Measurements from ENCODE around the gene TRIM54.

DNA sequence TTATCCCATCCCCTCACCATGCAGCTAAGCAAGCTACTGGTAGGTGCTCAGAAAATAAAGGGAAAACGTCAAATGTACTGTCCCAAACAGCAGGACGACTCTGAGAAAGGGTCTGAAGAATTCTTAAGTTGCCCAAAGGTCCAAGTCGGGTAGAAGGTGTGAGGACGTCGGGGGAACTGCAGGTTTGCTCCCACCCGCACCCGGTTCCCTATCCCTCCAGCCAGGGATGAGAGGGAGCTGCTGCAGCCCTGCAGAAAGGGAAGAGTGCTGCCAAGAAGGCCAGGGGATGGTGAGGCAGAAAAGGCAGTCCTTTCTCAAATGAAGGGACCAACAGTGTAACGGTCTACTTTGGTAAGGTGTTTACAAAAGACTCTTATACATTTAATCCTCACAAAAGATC lies 32.9 kb downstream of the TRIM54 start:
- TF ChIP-seq POLR2A (IDR thresholded peaks at IDR 0.05): no peak
- TF ChIP-seq, protein P1, sequence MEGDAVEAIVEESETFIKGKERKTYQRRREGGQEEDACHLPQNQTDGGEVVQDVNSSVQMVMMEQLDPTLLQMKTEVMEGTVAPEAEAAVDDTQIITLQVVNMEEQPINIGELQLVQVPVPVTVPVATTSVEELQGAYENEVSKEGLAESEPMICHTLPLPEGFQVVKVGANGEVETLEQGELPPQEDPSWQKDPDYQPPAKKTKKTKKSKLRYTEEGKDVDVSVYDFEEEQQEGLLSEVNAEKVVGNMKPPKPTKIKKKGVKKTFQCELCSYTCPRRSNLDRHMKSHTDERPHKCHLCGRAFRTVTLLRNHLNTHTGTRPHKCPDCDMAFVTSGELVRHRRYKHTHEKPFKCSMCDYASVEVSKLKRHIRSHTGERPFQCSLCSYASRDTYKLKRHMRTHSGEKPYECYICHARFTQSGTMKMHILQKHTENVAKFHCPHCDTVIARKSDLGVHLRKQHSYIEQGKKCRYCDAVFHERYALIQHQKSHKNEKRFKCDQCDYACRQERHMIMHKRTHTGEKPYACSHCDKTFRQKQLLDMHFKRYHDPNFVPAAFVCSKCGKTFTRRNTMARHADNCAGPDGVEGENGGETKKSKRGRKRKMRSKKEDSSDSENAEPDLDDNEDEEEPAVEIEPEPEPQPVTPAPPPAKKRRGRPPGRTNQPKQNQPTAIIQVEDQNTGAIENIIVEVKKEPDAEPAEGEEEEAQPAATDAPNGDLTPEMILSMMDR (IDR thresholded peaks at IDR 0.05): no peak

All from right lobe of liver (tissue), 4 donors.